ENCODE results near the gene LMTK3.

DNA sequence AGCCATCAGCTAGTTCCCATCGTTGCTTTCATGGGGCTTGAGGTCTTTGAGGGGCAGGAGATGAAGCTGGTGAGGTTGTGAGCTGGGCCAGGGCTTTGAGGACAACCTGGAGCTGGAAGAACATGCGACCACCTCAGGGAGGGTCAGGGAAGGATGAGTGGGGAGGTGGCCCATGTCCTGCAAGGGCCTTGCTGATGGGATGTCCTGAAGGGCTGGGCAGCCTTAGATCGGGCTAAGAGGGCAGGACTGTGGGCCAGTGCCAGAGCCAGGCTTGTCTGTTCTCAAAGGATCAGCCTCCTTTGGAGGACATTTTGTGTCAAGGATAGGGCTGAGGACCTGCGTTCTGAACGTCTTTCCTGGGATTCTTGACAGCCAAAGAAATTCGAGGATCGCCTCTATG lies 31.9 kb downstream of the LMTK3 start:
- no peak for TF ChIP-seq POLR2AphosphoS5 (IDR thresholded peaks at IDR 0.05; ENCODE audit: low read depth, low read length)
- TF ChIP-seq, protein P1, sequence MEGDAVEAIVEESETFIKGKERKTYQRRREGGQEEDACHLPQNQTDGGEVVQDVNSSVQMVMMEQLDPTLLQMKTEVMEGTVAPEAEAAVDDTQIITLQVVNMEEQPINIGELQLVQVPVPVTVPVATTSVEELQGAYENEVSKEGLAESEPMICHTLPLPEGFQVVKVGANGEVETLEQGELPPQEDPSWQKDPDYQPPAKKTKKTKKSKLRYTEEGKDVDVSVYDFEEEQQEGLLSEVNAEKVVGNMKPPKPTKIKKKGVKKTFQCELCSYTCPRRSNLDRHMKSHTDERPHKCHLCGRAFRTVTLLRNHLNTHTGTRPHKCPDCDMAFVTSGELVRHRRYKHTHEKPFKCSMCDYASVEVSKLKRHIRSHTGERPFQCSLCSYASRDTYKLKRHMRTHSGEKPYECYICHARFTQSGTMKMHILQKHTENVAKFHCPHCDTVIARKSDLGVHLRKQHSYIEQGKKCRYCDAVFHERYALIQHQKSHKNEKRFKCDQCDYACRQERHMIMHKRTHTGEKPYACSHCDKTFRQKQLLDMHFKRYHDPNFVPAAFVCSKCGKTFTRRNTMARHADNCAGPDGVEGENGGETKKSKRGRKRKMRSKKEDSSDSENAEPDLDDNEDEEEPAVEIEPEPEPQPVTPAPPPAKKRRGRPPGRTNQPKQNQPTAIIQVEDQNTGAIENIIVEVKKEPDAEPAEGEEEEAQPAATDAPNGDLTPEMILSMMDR (IDR thresholded peaks at IDR 0.05), result no peak
- TF ChIP-seq TCF7L2 (IDR thresholded peaks at IDR 0.05; ENCODE audit: low read depth, low read length), result no peak
- TF ChIP-seq REST (IDR thresholded peaks at IDR 0.05; ENCODE audit: insufficient read depth in 1 of 2, low read depth in 2 of 2, low read length in 1 of 2), result no peak
- TF ChIP-seq SIN3A (IDR thresholded peaks at IDR 0.05; ENCODE audit: borderline replicate concordance, insufficient read depth, low read depth, low read length), result no peak
